ENCODE measurements around the gene ZNF423. TPM values are rescaled to one million over a fixed set of nuclear protein-coding genes. Genes with fewer than 3 reads are reported as not detected.

Gene ZNF423
- total RNA-seq, 1 donor from 2014 or later, result 11.0 TPM

DNA sequence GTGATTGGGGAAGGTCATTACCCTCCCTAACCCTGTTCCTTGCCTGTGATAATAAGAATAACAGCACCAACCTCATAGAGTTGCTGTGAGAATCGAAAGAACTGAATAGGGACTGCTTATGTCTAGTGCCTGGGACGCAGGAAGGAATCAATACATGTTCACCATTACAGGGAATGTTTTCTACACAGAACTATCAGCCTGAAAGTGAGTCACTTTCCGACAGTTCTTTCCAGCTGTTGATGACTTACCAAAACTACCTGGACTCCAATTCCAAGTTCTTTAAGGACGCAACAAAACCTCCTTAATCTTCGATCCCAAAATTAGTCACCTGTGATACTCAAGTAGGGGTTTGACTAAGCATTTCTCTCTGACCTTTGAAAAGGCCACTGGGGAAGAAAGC lies 29.4 kb downstream of the ZNF423 start:
- no peak for DNase-seq (ENCODE audit: low spot score)

DNA sequence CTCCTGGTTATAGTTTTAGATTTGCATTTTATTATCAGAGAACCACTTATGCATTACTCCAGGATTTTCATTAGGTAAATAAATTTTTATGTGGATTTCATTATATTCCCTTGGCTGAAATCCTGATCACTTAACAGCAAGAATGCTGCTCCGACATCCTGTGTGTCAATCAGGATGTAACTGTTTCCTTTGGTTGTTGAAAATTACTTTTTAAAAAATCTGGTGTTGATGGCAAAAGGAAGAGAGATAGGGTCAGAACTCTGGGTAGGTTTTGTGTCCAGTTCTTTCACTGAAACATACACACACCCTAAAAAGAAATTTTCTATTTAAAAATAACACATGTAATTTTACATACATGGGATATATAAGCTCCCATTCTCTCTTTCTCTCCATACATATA lies 30.9 kb downstream of the ZNF423 start:
- DNase-seq (ENCODE audit: low spot score), result no peak

GRCh38 chr16:49824593-49824992 lies 31.3 kb downstream of the ZNF423 start:
- DNase-seq (ENCODE audit: low spot score), result no peak

GRCh38 chr16:49822649-49823370 lies 33.1 kb downstream of the ZNF423 start:
- DNase-seq (ENCODE audit: low spot score), result no peak

DNA sequence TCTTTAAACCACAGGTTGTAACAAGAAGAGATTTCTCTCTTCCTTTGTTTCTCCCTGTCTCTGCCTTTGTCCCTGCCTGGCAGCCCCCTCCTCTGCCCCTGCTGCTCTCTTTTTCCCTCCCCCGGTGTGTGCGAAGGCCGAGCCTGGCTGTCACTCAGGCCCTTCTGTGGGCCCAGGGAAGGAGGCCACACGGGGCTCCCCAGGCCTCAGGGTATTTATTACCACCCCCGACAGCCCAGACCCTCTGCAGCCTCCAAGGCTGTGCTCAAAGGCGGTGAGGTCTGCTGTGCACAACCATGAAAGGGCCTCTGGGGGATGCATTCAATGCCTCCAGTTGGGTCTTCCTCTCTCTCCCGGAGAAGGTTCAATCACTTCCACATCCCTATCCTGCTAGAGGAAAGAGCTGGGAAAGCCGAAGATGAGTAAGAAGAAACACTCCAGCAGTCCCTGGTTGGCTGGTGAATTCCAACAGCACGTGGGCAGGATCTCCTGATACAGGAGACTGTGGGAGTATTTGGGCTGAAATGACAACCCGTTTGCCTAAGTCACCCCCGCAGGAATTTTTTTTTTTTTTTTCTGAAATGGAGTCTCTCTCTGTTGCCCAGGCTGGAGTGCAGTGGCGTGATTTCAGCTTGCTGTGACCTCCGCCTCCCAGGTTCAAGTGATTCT lies 34.2 kb downstream of the ZNF423 start:
- DNase-seq (ENCODE audit: low spot score), result no peak

DNA sequence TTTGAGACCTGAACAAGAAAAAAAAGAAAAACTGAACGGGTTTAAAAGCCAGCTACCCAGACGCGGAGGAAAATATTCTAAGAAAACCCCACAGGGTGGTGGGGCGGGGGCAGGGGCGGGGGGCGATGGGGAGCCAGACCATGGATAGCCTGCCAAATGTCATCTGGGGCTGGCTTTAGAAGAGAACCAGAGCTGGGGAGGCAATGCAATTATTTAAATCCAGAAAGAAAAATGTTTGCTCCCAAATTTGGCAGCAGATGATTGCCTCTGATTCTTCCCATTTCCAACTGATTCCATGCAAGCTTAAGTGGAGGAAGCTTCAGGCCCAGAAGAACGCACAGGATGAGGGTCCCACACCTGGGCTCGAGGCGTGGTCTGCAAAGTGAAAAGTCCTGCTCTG lies 34.8 kb downstream of the ZNF423 start:
- no peak for DNase-seq (ENCODE audit: low spot score)

GRCh38 chr16:49817754-49818507 lies 38.0 kb downstream of the ZNF423 start:
- no peak for DNase-seq (ENCODE audit: low spot score)

DNA sequence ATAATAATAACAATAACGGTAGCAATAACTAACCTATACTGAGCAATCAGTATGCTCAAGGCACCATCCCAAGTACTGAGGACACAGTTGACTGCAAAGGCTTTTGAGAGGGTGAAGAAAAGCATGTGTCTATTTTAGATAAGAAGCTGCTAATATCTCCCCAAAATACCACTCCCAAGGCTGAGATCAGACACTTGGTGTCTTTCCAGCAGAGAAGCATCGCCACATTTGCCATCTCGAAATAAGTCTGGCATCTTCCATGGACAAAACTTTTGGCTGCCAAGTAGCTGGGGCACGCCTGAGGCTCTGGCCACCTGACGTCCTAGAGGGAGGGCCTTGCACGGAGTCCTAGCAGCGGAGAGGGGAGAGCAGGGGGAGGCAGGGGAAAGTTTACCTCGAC lies 39.0 kb downstream of the ZNF423 start:
- no peak for DNase-seq (ENCODE audit: low spot score)

GRCh38 chr16:49811644-49812334 lies 44.1 kb downstream of the ZNF423 start:
- no peak for DNase-seq (ENCODE audit: low spot score)

DNA sequence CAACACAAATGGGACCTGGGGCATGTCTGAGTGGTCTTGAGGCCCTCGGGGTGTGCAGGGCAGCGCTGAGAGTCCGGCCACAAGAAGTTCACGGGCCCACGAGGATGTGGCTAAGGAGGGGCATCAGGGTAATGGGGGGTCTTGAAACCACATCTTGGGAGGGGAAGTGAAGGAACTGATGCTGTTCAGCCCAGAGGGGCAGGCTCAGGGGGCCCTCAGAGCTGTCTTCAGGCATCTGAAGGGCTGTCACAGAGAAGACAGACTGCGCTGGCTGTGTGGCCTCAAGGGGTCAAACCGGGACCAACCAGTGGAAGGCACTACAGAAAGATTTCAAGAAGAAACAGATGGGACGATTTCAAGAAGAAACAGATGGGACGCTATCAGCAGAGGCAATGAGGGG lies 45.1 kb downstream of the ZNF423 start:
- no peak for DNase-seq (ENCODE audit: low spot score)

DNA sequence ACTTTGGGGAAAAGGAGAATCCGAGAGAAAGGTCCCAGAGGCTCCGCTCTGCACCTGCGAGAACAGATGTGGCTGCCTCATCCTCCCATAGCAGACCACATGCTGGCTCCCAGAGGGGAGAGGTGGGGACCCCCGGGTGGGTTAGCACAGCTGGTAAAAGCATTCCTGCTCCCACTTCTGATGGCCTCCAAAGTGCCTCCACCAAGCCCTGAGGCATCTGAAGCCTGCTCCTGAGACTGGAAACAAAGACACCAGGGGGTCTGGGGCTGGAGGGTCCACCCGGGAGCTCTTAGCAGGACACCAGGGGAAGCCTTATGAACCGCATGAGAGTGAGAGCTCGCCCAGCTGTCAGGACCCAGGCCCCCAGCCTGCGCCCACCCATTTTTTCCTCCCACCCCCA lies 46.4 kb downstream of the ZNF423 start:
- no peak for DNase-seq (ENCODE audit: low spot score)

- no peak for DNase-seq (ENCODE audit: low spot score)
Observed at GRCh38 chr16:49809062-49809461, 46.9 kb downstream of the ZNF423 start.

- no peak for DNase-seq (ENCODE audit: low spot score)
Observed at GRCh38 chr16:49806446-49806845, 49.5 kb downstream of the ZNF423 start.

GRCh38 chr16:49801290-49801689 lies 54.6 kb downstream of the ZNF423 start:
- DNase-seq (ENCODE audit: low spot score), result no peak

DNA sequence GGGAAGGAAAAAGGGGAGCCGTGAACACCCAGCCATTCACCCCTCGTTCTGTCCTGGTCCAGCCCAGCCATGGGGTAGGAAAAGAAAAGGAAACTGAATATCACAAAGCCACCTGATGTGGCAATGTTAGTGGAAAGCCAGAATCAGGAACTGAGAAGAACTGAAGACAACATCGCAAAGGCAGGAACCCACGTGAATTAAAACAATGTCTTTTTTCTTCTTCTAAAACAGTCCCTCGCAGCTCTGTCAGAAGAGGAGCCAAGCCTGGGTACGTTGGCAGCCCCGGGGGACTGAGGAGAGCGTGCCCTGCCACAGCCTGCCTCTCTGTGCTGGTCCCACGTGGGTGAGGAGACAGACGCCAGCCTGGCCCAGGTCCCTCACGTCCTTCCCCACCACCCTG lies 55.0 kb downstream of the ZNF423 start:
- DNase-seq (ENCODE audit: low spot score), result no peak

- no peak for DNase-seq (ENCODE audit: low spot score)
Observed at GRCh38 chr16:49800441-49800840, 55.5 kb downstream of the ZNF423 start.

DNA sequence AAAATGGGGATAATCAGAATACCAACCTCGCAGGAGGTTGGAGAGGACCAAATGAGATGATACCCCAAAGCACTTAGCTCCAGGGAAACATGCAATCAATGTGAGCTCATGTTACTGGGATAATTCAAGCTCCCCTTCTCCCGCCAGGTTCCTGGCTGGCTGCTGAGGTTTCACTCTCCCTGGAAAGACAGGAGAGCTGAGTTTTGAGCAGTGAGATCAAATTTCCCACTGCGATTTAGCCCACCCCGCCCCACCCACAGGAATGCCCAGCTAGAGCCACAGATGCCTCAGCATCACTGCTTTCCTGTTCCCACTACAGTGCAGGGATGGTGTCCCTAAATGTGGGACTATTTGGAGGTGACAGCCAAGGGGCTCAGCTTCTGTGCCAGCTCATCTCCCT lies 56.7 kb downstream of the ZNF423 start:
- no peak for DNase-seq (ENCODE audit: low spot score)

DNA sequence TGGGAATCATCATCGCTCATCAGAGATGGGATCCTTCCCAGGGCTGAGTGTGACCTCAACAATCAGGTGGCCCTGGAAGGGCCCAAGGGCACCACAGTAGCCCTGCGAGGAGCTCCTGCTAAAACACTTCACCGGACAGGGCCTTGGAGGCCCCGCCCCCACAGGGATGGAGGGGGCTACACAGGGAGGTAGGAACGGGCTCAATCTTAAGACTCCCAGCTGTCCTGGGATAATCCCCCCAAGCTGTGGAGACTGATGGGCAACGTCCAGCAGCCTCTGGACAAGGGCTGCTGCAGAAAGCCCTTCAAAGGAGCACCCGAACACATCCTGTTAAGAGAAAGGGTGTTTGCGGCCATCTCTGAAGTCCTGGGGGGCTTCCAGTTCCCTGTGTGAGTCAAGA lies 60.4 kb downstream of the ZNF423 start:
- DNase-seq (ENCODE audit: low spot score), result no peak

- DNase-seq (ENCODE audit: low spot score), result no peak
Observed at GRCh38 chr16:49793244-49793643, 62.7 kb downstream of the ZNF423 start.

GRCh38 chr16:49789616-49790015 lies 66.3 kb downstream of the ZNF423 start:
- DNase-seq (ENCODE audit: low spot score), result no peak

- DNase-seq (ENCODE audit: low spot score), result no peak
Observed at GRCh38 chr16:49788986-49789385, 66.9 kb downstream of the ZNF423 start.

DNA sequence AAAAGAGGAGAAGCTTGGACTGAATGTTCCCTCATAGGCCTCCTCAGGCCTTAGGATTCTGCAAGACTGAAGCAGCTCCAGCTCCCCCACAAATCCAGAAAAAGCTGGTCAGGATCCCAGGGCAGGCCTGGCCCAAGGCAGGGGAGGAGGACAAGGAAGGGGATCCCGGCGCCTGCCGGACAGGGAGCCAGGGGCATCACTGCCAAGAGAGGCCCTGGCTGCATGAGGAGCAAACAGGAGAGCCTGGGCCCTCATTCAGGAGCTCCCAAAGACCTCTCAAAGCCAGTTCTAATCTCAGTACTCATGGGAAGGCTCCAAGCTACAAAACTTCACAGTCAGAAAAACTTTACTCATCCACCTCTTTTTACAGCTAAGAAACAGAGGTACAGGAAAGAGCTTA lies 67.3 kb downstream of the ZNF423 start:
- DNase-seq (ENCODE audit: low spot score), result no peak
